HepG2 (cell line): ENCODE results near the gene DPP6.
"Not testable (repeated sequence)": the region's sequence is repeated elsewhere in the genome, so short reads cannot be mapped to it uniquely, and the experiment has no call there.

ENCODE experiments used
- ETS1 ChIP-seq: sonication (generic); formaldehyde crosslinking; IDR thresholded peaks from 2 replicates; pipeline ENCODE4 v1.4.0; 2020; ENCODE audit warnings: missing genetic modification reagents
- MAFF ChIP-seq: IDR thresholded peaks from 2 replicates; pipeline ENCODE4 v1.6.1; 2011; ENCODE audit warnings: low read depth, low read length, improper control_type of control experiment
- RBM39 ChIP-seq: fragments of 200-400 bp; formaldehyde crosslinking; IDR thresholded peaks from one replicate; pipeline ENCODE4 v1.6.1; 2018; ENCODE audit warnings: antibody characterized with exemption, mild to moderate bottlenecking, low read depth, low read length; ENCODE audit not compliant: poor library complexity, severe bottlenecking
- ZNF605 ChIP-seq: sonication (generic); formaldehyde crosslinking; IDR thresholded peaks from 2 replicates; pipeline ENCODE4 v1.8.0; 2022; ENCODE audit warnings: mild to moderate bottlenecking, missing genetic modification reagents

DNA sequence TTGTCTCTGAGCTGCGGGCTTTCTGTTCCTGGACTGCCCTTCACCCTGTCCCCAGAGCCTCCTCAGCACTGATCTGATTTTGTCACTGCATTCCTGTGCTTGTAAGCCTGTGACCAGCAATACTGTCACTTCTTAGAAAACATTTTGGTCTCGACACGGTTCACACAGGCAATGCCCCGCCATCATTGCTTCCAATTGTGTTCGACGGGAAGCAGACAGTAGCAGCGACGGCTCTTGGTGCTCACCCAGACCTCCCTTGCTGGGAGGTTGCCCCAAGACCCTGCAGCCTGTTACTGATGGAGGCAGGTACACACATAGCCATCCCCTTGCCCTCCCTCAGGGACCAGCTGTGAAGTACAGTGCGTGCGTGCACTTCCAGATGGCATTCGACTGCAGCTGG lies 99.1 kb downstream of the DPP6 start:
- not testable (repeated sequence) for TF ChIP-seq RBM39; ZNF605 (CRISPR knock-in tag); ETS1 (CRISPR knock-in tag); MAFF
